HepG2 (cell line): ENCODE results near the gene SMO. TPM values are rescaled to one million over a fixed set of nuclear protein-coding genes. Genes with fewer than 3 reads are reported as not detected.

Experiments used
- ATAC-seq: fragments of 200-7000 bp; cut with Tn5 transposase; 3 replicates; pipeline ENCODE4 v1.9.1; 2020; ENCODE audit warnings: mild to moderate bottlenecking, moderate library complexity
- BruUV-seq: library from RNA; stranded (reverse); fragments of 400-500 nt; replicated peaks from 2 replicates; lab custom pipeline; 2021; lab: Mats Ljungman, UMichigan
- CTCF ChIA-PET: fragments of 300-600 bp; formaldehyde crosslinking; extraction: SDS; loops from one replicate; lab custom pipeline; 2021; ENCODE audit warnings: low total read pairs, inconsistent platforms, low intra/inter-chr PET ratio; lab: Yijun Ruan, JAX
- POLR2A ChIA-PET: fragments of 350-600 bp; sonication (Branson Sonifier 250); formaldehyde crosslinking; loops from one replicate; lab custom pipeline; 2020; ENCODE audit warnings: antibody characterized with exemption, inconsistent platforms; lab: Yijun Ruan, JAX
- DNase-seq: peaks from one replicate; pipeline ENCODE4 v3.0.0-alpha.2; 2015; ENCODE audit warnings: low spot score
- FAIRE-seq: peaks from 3 replicates; lab custom pipeline; 2011; peaks lifted over from hg19 to GRCh38; lab: Jason Lieb, UNC
- H2AFZ ChIP-seq: one replicate; pipeline ENCODE4 v1.6.1; 2011; ENCODE audit warnings: low read length, inconsistent platforms
- H3K27ac ChIP-seq: fragments of 300-600 bp; 3 replicates; pipeline ENCODE4 v1.8.0; 2011; ENCODE audit warnings: mixed run types, mild to moderate bottlenecking, mixed read lengths, low read length, inconsistent platforms; ENCODE audit not compliant: insufficient read depth; ENCODE audit errors: extremely low read length
- H3K27me3 ChIP-seq, 2 experiments: fragments of 200-600 bp in 1 of 2; 2 replicates in 1 of 2; 3 replicates in 1 of 2; pipeline versions ENCODE4 v1.6.0 to v1.8.0; 2011; ENCODE audit warnings: low read length in 2 of 2, mild to moderate bottlenecking in 2 of 2, moderate library complexity in 2 of 2, inconsistent platforms in 1 of 2; ENCODE audit not compliant: insufficient read depth in 2 of 2, control insufficient read depth in 1 of 2
- H3K36me3 ChIP-seq, 2 experiments: fragments of 200-600 bp in 1 of 2; replicated peaks in 1 of 2; 2 replicates in 1 of 2; 3 replicates in 1 of 2; pipeline versions ENCODE4 v1.5.1 to v1.8.0; 2011; ENCODE audit warnings: low read length in 2 of 2, inconsistent platforms in 1 of 2; ENCODE audit not compliant: insufficient read depth in 2 of 2, control insufficient read depth in 1 of 2
- H3K4me1 ChIP-seq: 2 replicates; pipeline ENCODE4 v1.5.1; 2012; ENCODE audit warnings: low read length, inconsistent platforms; ENCODE audit not compliant: insufficient read depth
- H3K4me2 ChIP-seq: 2 replicates; pipeline ENCODE4 v1.6.0; 2011; ENCODE audit warnings: low read depth, low read length, inconsistent platforms
- H3K4me3 ChIP-seq, 3 experiments: fragments of 200-600 bp in 1 of 3; sonication (generic), shearing (Covaris generic) in 1 of 3; replicated peaks in 1 of 3; 2 replicates each; pipeline ENCODE4 v1.5.1; 2011 to 2016; ENCODE audit warnings: low read length in 3 of 3, inconsistent platforms in 2 of 3, low read depth in 2 of 3, mild to moderate bottlenecking in 2 of 3, control low read depth in 1 of 3, mixed read lengths in 1 of 3; ENCODE audit not compliant: insufficient read depth in 1 of 3
- H3K79me2 ChIP-seq: one replicate; pipeline ENCODE4 v1.6.1; 2011; ENCODE audit warnings: low read length, inconsistent platforms; ENCODE audit not compliant: insufficient read depth
- H3K9ac ChIP-seq: 2 replicates; pipeline ENCODE4 v1.6.0; 2011; ENCODE audit warnings: mild to moderate bottlenecking, low read depth, low read length, inconsistent platforms; ENCODE audit not compliant: insufficient read depth
- H3K9me3 ChIP-seq: 2 replicates; pipeline ENCODE4 v1.5.1; 2012; ENCODE audit warnings: mild to moderate bottlenecking, low read length
- H4K20me1 ChIP-seq: 2 replicates; pipeline ENCODE4 v1.6.0; 2011; ENCODE audit warnings: inconsistent platforms, mild to moderate bottlenecking, low read length, moderate library complexity; ENCODE audit not compliant: insufficient read depth
- CENPT ChIP-seq: sonication (generic); formaldehyde crosslinking; IDR thresholded peaks from 2 replicates; pipeline ENCODE4 v1.8.0; 2022; ENCODE audit warnings: low read depth, mild to moderate bottlenecking, moderate library complexity, missing genetic modification reagents
- CREB3 ChIP-seq: sonication (generic); formaldehyde crosslinking; IDR thresholded peaks from 2 replicates; pipeline ENCODE4 v1.5.0; 2020; ENCODE audit warnings: missing genetic modification reagents
- JARID2 ChIP-seq: sonication (generic); formaldehyde crosslinking; IDR thresholded peaks from 2 replicates; pipeline ENCODE4 v1.8.1; 2023; ENCODE audit warnings: missing genetic modification reagents, inconsistent platforms; ENCODE audit not compliant: insufficient replicate concordance
- MAZ ChIP-seq, 2 experiments: sonication (generic) in 1 of 2; formaldehyde crosslinking in 1 of 2; IDR thresholded peaks; 2 replicates each; pipeline versions ENCODE4 v1.5.0 to v1.6.1; 2012 to 2020; ENCODE audit warnings: low read depth in 2 of 2, mild to moderate bottlenecking in 2 of 2, borderline replicate concordance in 1 of 2, improper control_type of control experiment in 1 of 2, low read length in 1 of 2, missing genetic modification reagents in 1 of 2, moderate library complexity in 1 of 2
- MZF1 ChIP-seq: sonication (generic); formaldehyde crosslinking; IDR thresholded peaks from 2 replicates; pipeline ENCODE4 v1.8.1; 2023; ENCODE audit warnings: mild to moderate bottlenecking, missing genetic modification reagents, borderline replicate concordance
- NCOA2 ChIP-seq: sonication (generic); formaldehyde crosslinking; IDR thresholded peaks from 2 replicates; pipeline ENCODE4 v1.8.0; 2022; ENCODE audit warnings: inconsistent platforms
- PITX1 ChIP-seq: sonication (generic); formaldehyde crosslinking; IDR thresholded peaks from 2 replicates; pipeline ENCODE4 v1.5.1; 2020; ENCODE audit warnings: mild to moderate bottlenecking, missing genetic modification reagents
- TFDP2 ChIP-seq: sonication (generic); formaldehyde crosslinking; IDR thresholded peaks from 2 replicates; pipeline ENCODE4 v1.4.0; 2020; ENCODE audit warnings: missing genetic modification reagents
- YY1 ChIP-seq: IDR thresholded peaks from 2 replicates; pipeline ENCODE4 v1.6.1; 2011; ENCODE audit warnings: low read length, low read depth, moderate library complexity, mild to moderate bottlenecking; ENCODE audit not compliant: insufficient read depth, insufficient replicate concordance
- ZNF33B ChIP-seq: sonication (generic); formaldehyde crosslinking; IDR thresholded peaks from 2 replicates; pipeline ENCODE4 v1.5.1; 2020; ENCODE audit warnings: mild to moderate bottlenecking, missing genetic modification reagents
- ZNF468 ChIP-seq: sonication (generic); formaldehyde crosslinking; IDR thresholded peaks from 2 replicates; pipeline ENCODE4 v1.8.0; 2022; ENCODE audit warnings: mild to moderate bottlenecking, moderate library complexity, missing genetic modification reagents
- ZNF773 ChIP-seq: sonication (generic); formaldehyde crosslinking; IDR thresholded peaks from 2 replicates; pipeline ENCODE4 v1.4.0; 2020; ENCODE audit warnings: missing genetic modification reagents, borderline replicate concordance
- WGBS: methylation state at CpG from one replicate; pipeline ENCODE4 v1.1.6; 2017; ENCODE audit warnings: low lambda C conversion rate; 5-methylcytosine and 5-hydroxymethylcytosine counted together
- in situ Hi-C: cut with HindIII; loops from 2 replicates; pipeline ENCODE4 v1.10.0; 2017; ENCODE audit warnings: low pct_unique_long_range_greater_than_20kb; ENCODE audit not compliant: extremely low pct_ligation_motif_present
- intact Hi-C: fragments of 100-400 bp; cut with micrococcal nuclease; formaldehyde crosslinking; loops from one replicate; pipeline ENCODE4 v1.10.0; 2022; ENCODE audit not compliant: unreplicated experiment
- polyA plus RNA-seq, 8 experiments: library from polyadenylated mRNA; depleted of rRNA in 3 of 8; stranded (reverse) in 7 of 8; unstranded in 1 of 8; fragments of >200 nt; fragmentation: Illumina TruSeq in 4 of 8; extraction: Trizol in 4 of 8; gene quantifications; 2 replicates each; pipeline versions ENCODE4 v1.2.1 to v1.2.3, GENCODE V29; 2011 to 2016; ENCODE audit warnings: low read depth in 4 of 8, missing spikeins in 1 of 8, mixed read lengths in 1 of 8; ENCODE audit not compliant: insufficient read depth in 1 of 8
- total RNA-seq, 5 experiments: library from RNA; depleted of rRNA; stranded (reverse); fragments of >200 nt; fragmentation: Illumina TruSeq; extraction: Trizol; gene quantifications; 2 replicates each; pipeline ENCODE4 v1.2.3, GENCODE V29; 2016; ENCODE audit warnings: low read depth in 1 of 5

Gene SMO
- total and polyA plus RNA-seq, 2 of the 13 experiments (the other 11 are each of a cell fraction or from before 2014, with no cell fraction given) = 23.8 to 32.3 TPM

GRCh38 chr7:129170441-129171021 lies 17.9 kb upstream of the SMO start:
- ChIA-PET CTCF (no interaction called here), POLR2A (no interaction called here)
- FAIRE-seq (no peak), ATAC-seq (no peak), DNase-seq (no peak)
- no peak overlapping the region for H3K9ac ChIP-seq
- no TSS peak for BruUV-seq
- no peak overlapping the region for H2AFZ ChIP-seq
- no peak overlapping the region for H3K4me2 ChIP-seq
- H3K4me3 ChIP-seq = no peak overlapping the region
- H3K27me3 ChIP-seq = 0 out of 5 replicates have a peak, but pooled peaks cover 0 to 1% of the 10 kb centered on the region in 2 experiments
- no peak overlapping the region for H3K27ac ChIP-seq
- 74% methylated on average over 11 of the region's 11 CpGs for WGBS
- in situ Hi-C loops = no loop called here
- H3K4me1 ChIP-seq = no peaks in the 10 kb centered on the region
- H3K9me3 ChIP-seq = no peaks in the 10 kb centered on the region
- no peaks in the 10 kb centered on the region; a peak in 1 of 5 replicates for H3K36me3 ChIP-seq
- H3K79me2 ChIP-seq = no peaks in the 10 kb centered on the region
- no peaks in the 10 kb centered on the region for H4K20me1 ChIP-seq
- TF ChIP-seq YY1 = no peak
- no peak for TF ChIP-seq CENPT (CRISPR knock-in tag)
- TF ChIP-seq ZNF773 (CRISPR knock-in tag) = no peak
- TF ChIP-seq JARID2 = no peak
- no peak for TF ChIP-seq ZNF468
- no peak for TF ChIP-seq TFDP2 (CRISPR knock-in tag)
- TF ChIP-seq MZF1 = no peak
- no peak for TF ChIP-seq NCOA2 (CRISPR knock-in tag)
- TF ChIP-seq ZNF33B (CRISPR knock-in tag) = no peak
- no peak for TF ChIP-seq PITX1 (CRISPR knock-in tag)
- no peak for TF ChIP-seq CREB3
- TF ChIP-seq MAZ (IDR thresholded peaks at IDR 0.05; ENCODE audit: borderline replicate concordance, low read depth, low read length) = no peak
- no peak for TF ChIP-seq MAZ (CRISPR knock-in tag; IDR thresholded peaks at IDR 0.05; ENCODE audit: low read depth)
- intact Hi-C loops = no loop called here
